OCI-LY7 (cell line): ENCODE results near the gene PRODH2. TPM values are rescaled to one million over a fixed set of nuclear protein-coding genes. Genes with fewer than 3 reads are reported as not detected.

Experiments
- BruUV-seq: library from RNA; stranded (reverse); fragments of 400-500 nt; replicated peaks from 2 replicates; lab custom pipeline; 2021; lab: Mats Ljungman, UMichigan
- CTCF ChIA-PET: fragments of 300-600 bp; sonication (Branson Sonifier 250); formaldehyde crosslinking; loops from one replicate; lab custom pipeline; 2022; ENCODE audit warnings: antibody characterized with exemption; ENCODE audit not compliant: unreplicated experiment; lab: Charles Lee
- POLR2A ChIA-PET: fragments of 300-600 bp; sonication (Branson Sonifier 250); formaldehyde crosslinking; loops from one replicate; lab custom pipeline; 2022; ENCODE audit warnings: antibody characterized with exemption; lab: Charles Lee
- DNase-seq: peaks from one replicate; pipeline ENCODE4 v3.0.0-alpha.2; 2015; ENCODE audit warnings: low spot score
- H2AFZ ChIP-seq: fragments of 200-600 bp; sonication (generic), shearing (Covaris generic); 2 replicates; pipeline ENCODE4 v1.6.1; 2014; ENCODE audit warnings: mild to moderate bottlenecking, antibody characterized with exemption, low read length, moderate library complexity
- H3K27ac ChIP-seq: fragments of 200-600 bp; sonication (generic); 2 replicates; pipeline ENCODE4 v1.5.1; 2014; ENCODE audit warnings: mixed run types, low read depth, mild to moderate bottlenecking, moderate library complexity, low read length, inconsistent platforms; ENCODE audit not compliant: poor library complexity, severe bottlenecking
- H3K36me3 ChIP-seq: fragments of 200-600 bp; sonication (generic); 2 replicates; pipeline ENCODE4 v1.6.1; 2014; ENCODE audit warnings: mild to moderate bottlenecking, antibody characterized with exemption, low read length, moderate library complexity, mixed read lengths; ENCODE audit not compliant: insufficient read depth
- H3K4me1 ChIP-seq: fragments of 200-600 bp; sonication (generic); 2 replicates; pipeline ENCODE4 v1.5.1; 2014; ENCODE audit warnings: mild to moderate bottlenecking, low read length; ENCODE audit not compliant: insufficient read depth, poor library complexity, severe bottlenecking
- H3K4me2 ChIP-seq: fragments of 200-600 bp; sonication (generic); 2 replicates; pipeline ENCODE4 v1.6.1; 2014; ENCODE audit warnings: mild to moderate bottlenecking, low read length
- H3K4me3 ChIP-seq: fragments of 200-600 bp; sonication (generic); 2 replicates; pipeline ENCODE4 v1.5.1; 2014; ENCODE audit warnings: mild to moderate bottlenecking, low read depth, low read length; ENCODE audit not compliant: poor library complexity, severe bottlenecking
- H3K79me2 ChIP-seq: fragments of 200-600 bp; sonication (generic); 2 replicates; pipeline ENCODE4 v1.6.1; 2016; ENCODE audit warnings: low read depth, mild to moderate bottlenecking, low read length, moderate library complexity, mixed read lengths; ENCODE audit not compliant: insufficient read depth
- H3K9me2 ChIP-seq: fragments of 200-600 bp; sonication (generic); 2 replicates; pipeline ENCODE4 v1.6.1; 2016; ENCODE audit warnings: mild to moderate bottlenecking, low read length, mixed read lengths; ENCODE audit not compliant: insufficient read depth
- H3K9me3 ChIP-seq: fragments of 200-600 bp; sonication (generic); 2 replicates; pipeline ENCODE4 v1.6.1; 2014; ENCODE audit warnings: mild to moderate bottlenecking, mixed run types, low read length, mixed read lengths
- H4K20me1 ChIP-seq: fragments of 200-600 bp; sonication (generic); 2 replicates; pipeline ENCODE4 v1.6.1; 2014; ENCODE audit warnings: mild to moderate bottlenecking, antibody characterized with exemption, low read length, moderate library complexity, mixed read lengths; ENCODE audit not compliant: insufficient read depth
- CTCF ChIP-seq: fragments of 200-600 bp; sonication (generic); conservative IDR thresholded peaks from 2 replicates; pipeline ENCODE4 v1.5.1; 2014; ENCODE audit warnings: mild to moderate bottlenecking, antibody characterized with exemption, low read length, moderate library complexity, mixed read lengths
- EZH2phosphoT487 ChIP-seq: fragments of 200-600 bp; sonication (generic); IDR thresholded peaks from 2 replicates; pipeline ENCODE4 v1.6.1; 2018; ENCODE audit warnings: low read depth, borderline replicate concordance, mild to moderate bottlenecking, mixed run types, antibody characterized with exemption, low read length, moderate library complexity, mixed read lengths
- intact Hi-C: fragments of 100-400 bp; cut with micrococcal nuclease; formaldehyde crosslinking; loops from one replicate; pipeline ENCODE4 v1.10.0; 2022; ENCODE audit not compliant: unreplicated experiment
- total RNA-seq, 2 experiments: library from RNA; depleted of rRNA in 1 of 2; stranded (reverse); fragments of >200 nt in 1 of 2; shearing (Covaris generic) in 1 of 2; gene quantifications; 2 replicates each; pipeline ENCODE4 v1.2.3, GENCODE V29; 2014 to 2022

Gene PRODH2
- total RNA-seq, 2 experiments from 2014 or later: not detected

- H3K36me3 ChIP-seq: no peaks in the 10 kb centered on the region
- H2AFZ ChIP-seq: no peak within 1 kb of the TSS
- H3K4me2 ChIP-seq: no peak within 1 kb of the TSS
- no peaks in the 10 kb centered on the region for H3K79me2 ChIP-seq
- no TSS peak for BruUV-seq
- no peaks in the 10 kb centered on the region for H4K20me1 ChIP-seq
- no peak within 1 kb of the TSS for H3K27ac ChIP-seq
- ChIA-PET POLR2A (no interaction called here), CTCF (no interaction called here)
- H3K4me3 ChIP-seq: no peak within 1 kb of the TSS
- peaks cover 15% of the 10 kb centered on the region for H3K4me1 ChIP-seq
- TF ChIP-seq EZH2phosphoT487 (no peak), CTCF (no peak)
- DNase-seq: no peak
- H3K9me3 ChIP-seq: no peaks in the 10 kb centered on the region
- H3K9me2 ChIP-seq: no peaks in the 10 kb centered on the region
- intact Hi-C loops: no loop called here
Observed at GRCh38 chr19:35852029-35852780, 39.6 kb upstream of the PRODH2 start, which contains the start of gene NPHS1. Gene NPHS1 (minus strand): TSS chr19:35852504. CDS start chr19:35851837, 667 bp downstream.

- Histone ChIP-seq H4K20me1 (no peaks in the 10 kb centered on the region), H3K79me2 (no peaks in the 10 kb centered on the region), H3K36me3 (no peaks in the 10 kb centered on the region), H3K27ac (no peak overlapping the region), H3K9me2 (no peaks in the 10 kb centered on the region), H2AFZ (no peak overlapping the region), H3K4me2 (no peak overlapping the region), H3K4me3 (no peak overlapping the region), H3K9me3 (no peaks in the 10 kb centered on the region), H3K4me1 (peaks cover 7% of the 10 kb centered on the region)
- intact Hi-C loops: no loop called here
- ChIA-PET CTCF (no interaction called here), POLR2A (no interaction called here)
- no peak for TF ChIP-seq EZH2phosphoT487
- TF ChIP-seq CTCF: peak; percentile 52; the same call in 1 of the 2 replicates
- DNase-seq: no peak
- BruUV-seq: no TSS peak
Observed at GRCh38 chr19:35851213-35852028, 38.8 kb upstream of the PRODH2 start.
